Natural killer cell (primary cell): ENCODE data around the gene PAPOLA. TPM values are rescaled to one million over a fixed set of nuclear protein-coding genes. Genes with fewer than 3 reads are reported as not detected.

Source experiments
- ATAC-seq, 3 donors: fragments of 150-1000 bp in 2 of 3; fragments of 200-7000 bp in 1 of 3; cut with Tn5 transposase; 1 replicate in 1 of 3; 2 replicates in 2 of 3; pipeline ENCODE4 v1.10.0; 2021; ENCODE audit warnings: mild to moderate bottlenecking in 2 of 3, moderate library complexity in 2 of 3
- DNase-seq, 2 donors: peaks; one replicate each; pipeline versions ENCODE4 v3.0.0 to v3.0.0-alpha.2; 2013 to 2021; ENCODE audit warnings: mixed read lengths in 1 of 2
- H3K27ac ChIP-seq: one replicate; pipeline ENCODE4 v1.5.1; 2013; ENCODE audit warnings: mild to moderate bottlenecking, low read length
- H3K27me3 ChIP-seq: one replicate; pipeline ENCODE4 v1.6.1; 2013; ENCODE audit warnings: low read length; ENCODE audit not compliant: control insufficient read depth, insufficient read depth
- H3K36me3 ChIP-seq: one replicate; pipeline ENCODE4 v1.6.1; 2013; ENCODE audit warnings: low read length; ENCODE audit not compliant: control insufficient read depth, insufficient read depth
- H3K4me1 ChIP-seq: one replicate; pipeline ENCODE4 v1.6.1; 2013; ENCODE audit warnings: low read length; ENCODE audit not compliant: control insufficient read depth, insufficient read depth
- H3K4me3 ChIP-seq: one replicate; pipeline ENCODE4 v1.5.1; 2013; ENCODE audit warnings: low read length
- H3K9me3 ChIP-seq: one replicate; pipeline ENCODE4 v1.6.1; 2013; ENCODE audit warnings: low read length; ENCODE audit not compliant: control insufficient read depth, insufficient read depth
- H3K27ac Mint-ChIP-seq, 2 donors: one replicate each; pipeline ENCODE4 v1.8.0; 2022; ENCODE audit warnings: mild to moderate bottlenecking in 2 of 2, mixed read lengths in 2 of 2, moderate library complexity in 1 of 2
- H3K27me3 Mint-ChIP-seq, 2 donors: one replicate each; pipeline ENCODE4 v1.8.0; 2022; ENCODE audit warnings: low read depth in 2 of 2, mixed read lengths in 2 of 2
- H3K36me3 Mint-ChIP-seq: one replicate; pipeline ENCODE4 v1.8.0; 2022; ENCODE audit warnings: mixed read lengths
- H3K4me1 Mint-ChIP-seq, 2 donors: one replicate each; pipeline ENCODE4 v1.8.0; 2022; ENCODE audit warnings: mixed read lengths in 2 of 2
- H3K4me3 Mint-ChIP-seq: one replicate; pipeline ENCODE4 v1.8.0; 2022; ENCODE audit warnings: mild to moderate bottlenecking, moderate library complexity, mixed read lengths
- H3K9me3 Mint-ChIP-seq, 2 donors: one replicate each; pipeline ENCODE4 v1.8.0; 2022; ENCODE audit warnings: mixed read lengths in 2 of 2
- CTCF ChIP-seq: fragments of 200-600 bp; IDR thresholded peaks from one replicate; pipeline ENCODE4 v1.8.0; 2022; ENCODE audit warnings: antibody characterized with exemption
- WGBS: methylation state at CpG from one replicate; pipeline ENCODE4 v1.1.7; 2013; ENCODE audit warnings: missing lambda C conversion rate; ENCODE audit not compliant: insufficient coverage; 5-methylcytosine and 5-hydroxymethylcytosine counted together
- intact Hi-C: fragments of 100-400 bp; cut with micrococcal nuclease; formaldehyde crosslinking; loops from one replicate; pipeline ENCODE4 v1.14.2; 2022
- total RNA-seq, 4 donors: library from RNA; stranded (reverse); fragments of 120-200 nt in 1 of 4; gene quantifications; one replicate each; pipeline versions ENCODE4 v1.2.3 to v1.2.4, GENCODE V29; 2013 to 2022

Gene PAPOLA
- total RNA-seq, 3 donors from 2014 or later (not counting 1 experiment from before 2014, with no cell fraction given): 200 to 225 (median 224) TPM

- H3K9me3 ChIP-seq: no peaks in the 10 kb centered on the region
- no peaks in the 10 kb centered on the region for H3K36me3 ChIP-seq
- no peak overlapping the region for H3K27ac ChIP-seq
- WGBS: 73% methylated on average over 8 of the region's 8 CpGs
- peaks cover 20 to 46% of the 10 kb centered on the region in 2 donors for H3K4me1 Mint-ChIP-seq
- no peak overlapping the region for H3K27ac Mint-ChIP-seq
- ATAC-seq (no peak), DNase-seq (no peak)
- intact Hi-C loops: no loop called here
- H3K4me1 ChIP-seq: peaks cover 13% of the 10 kb centered on the region
- H3K9me3 Mint-ChIP-seq: no peaks in the 10 kb centered on the region
- no peaks in the 10 kb centered on the region for H3K27me3 ChIP-seq
- no peak overlapping the region for H3K4me3 ChIP-seq
- H3K4me3 Mint-ChIP-seq: no peak overlapping the region
- no peak for TF ChIP-seq CTCF
- H3K36me3 Mint-ChIP-seq: no peaks in the 10 kb centered on the region
- H3K27me3 Mint-ChIP-seq: peaks cover 5 to 12% of the 10 kb centered on the region in 2 donors
Measured at GRCh38 chr14:96581026-96581425, 78.8 kb downstream of the PAPOLA start.

GRCh38 chr14:96581902-96582301 is 79.7 kb downstream of the PAPOLA start:
- H3K9me3 ChIP-seq: no peaks in the 10 kb centered on the region
- Mint-ChIP-seq H3K9me3 (no peaks in the 10 kb centered on the region), H3K27me3 (peaks cover 5 to 15% of the 10 kb centered on the region in 2 donors), H3K27ac (no peak overlapping the region), H3K36me3 (no peaks in the 10 kb centered on the region), H3K4me1 (peaks cover 12 to 39% of the 10 kb centered on the region in 2 donors), H3K4me3 (no peak overlapping the region)
- H3K4me3 ChIP-seq: no peak overlapping the region
- no peaks in the 10 kb centered on the region for H3K36me3 ChIP-seq
- H3K4me1 ChIP-seq: peaks cover 11% of the 10 kb centered on the region
- no peaks in the 10 kb centered on the region for H3K27me3 ChIP-seq
- TF ChIP-seq CTCF: no peak
- intact Hi-C loops: no loop called here
- WGBS: 85% methylated on average over 7 of the region's 7 CpGs
- no peak overlapping the region for H3K27ac ChIP-seq
- ATAC-seq (no peak), DNase-seq (no peak)

- no peak overlapping the region for H3K4me3 Mint-ChIP-seq
- H3K36me3 Mint-ChIP-seq: no peaks in the 10 kb centered on the region
- DNase-seq (no peak), ATAC-seq (no peak)
- no peaks in the 10 kb centered on the region for H3K36me3 ChIP-seq
- H3K27ac Mint-ChIP-seq: no peak overlapping the region
- H3K27ac ChIP-seq: no peak overlapping the region
- H3K9me3 Mint-ChIP-seq: no peaks in the 10 kb centered on the region
- no peak for TF ChIP-seq CTCF
- H3K4me1 Mint-ChIP-seq: peaks cover 9 to 33% of the 10 kb centered on the region in 2 donors
- H3K4me1 ChIP-seq: peaks cover 8% of the 10 kb centered on the region
- H3K4me3 ChIP-seq: no peak overlapping the region
- intact Hi-C loops: no loop called here
- no peaks in the 10 kb centered on the region for H3K27me3 ChIP-seq
- peaks cover 5 to 15% of the 10 kb centered on the region in 2 donors for H3K27me3 Mint-ChIP-seq
- 91% methylated on average over 12 of the region's 12 CpGs for WGBS
- no peaks in the 10 kb centered on the region for H3K9me3 ChIP-seq
Measured at GRCh38 chr14:96582411-96582961, 80.3 kb downstream of the PAPOLA start.

- 95% methylated on average over 2 of the region's 4 CpGs for WGBS
- Histone ChIP-seq H3K4me1 (peaks cover 8% of the 10 kb centered on the region), H3K27ac (no peak overlapping the region), H3K4me3 (no peak overlapping the region), H3K36me3 (no peaks in the 10 kb centered on the region), H3K9me3 (no peaks in the 10 kb centered on the region), H3K27me3 (no peaks in the 10 kb centered on the region)
- H3K27ac Mint-ChIP-seq: no peak overlapping the region
- no peak for TF ChIP-seq CTCF
- H3K36me3 Mint-ChIP-seq: no peaks in the 10 kb centered on the region
- no peak for ATAC-seq
- H3K9me3 Mint-ChIP-seq: no peaks in the 10 kb centered on the region
- DNase-seq: no peak
- H3K4me1 Mint-ChIP-seq: peaks cover 9 to 28% of the 10 kb centered on the region in 2 donors
- intact Hi-C loops: no loop called here
- no peak overlapping the region for H3K4me3 Mint-ChIP-seq
- peaks cover 5 to 19% of the 10 kb centered on the region in 2 donors for H3K27me3 Mint-ChIP-seq
Measured at GRCh38 chr14:96582995-96583394, 80.8 kb downstream of the PAPOLA start.
